SH-SY5Y (cell line): ENCODE measurements around the gene GLS.

ENCODE experiments used
- GATA2 ChIP-seq: IDR thresholded peaks from 2 replicates; pipeline ENCODE4 v1.6.1; 2011; ENCODE audit warnings: mild to moderate bottlenecking, low read depth, low read length
- GATA3 ChIP-seq: IDR thresholded peaks from 2 replicates; pipeline ENCODE4 v1.6.1; 2011; ENCODE audit warnings: low read depth, mild to moderate bottlenecking, low read length, moderate library complexity

DNA sequence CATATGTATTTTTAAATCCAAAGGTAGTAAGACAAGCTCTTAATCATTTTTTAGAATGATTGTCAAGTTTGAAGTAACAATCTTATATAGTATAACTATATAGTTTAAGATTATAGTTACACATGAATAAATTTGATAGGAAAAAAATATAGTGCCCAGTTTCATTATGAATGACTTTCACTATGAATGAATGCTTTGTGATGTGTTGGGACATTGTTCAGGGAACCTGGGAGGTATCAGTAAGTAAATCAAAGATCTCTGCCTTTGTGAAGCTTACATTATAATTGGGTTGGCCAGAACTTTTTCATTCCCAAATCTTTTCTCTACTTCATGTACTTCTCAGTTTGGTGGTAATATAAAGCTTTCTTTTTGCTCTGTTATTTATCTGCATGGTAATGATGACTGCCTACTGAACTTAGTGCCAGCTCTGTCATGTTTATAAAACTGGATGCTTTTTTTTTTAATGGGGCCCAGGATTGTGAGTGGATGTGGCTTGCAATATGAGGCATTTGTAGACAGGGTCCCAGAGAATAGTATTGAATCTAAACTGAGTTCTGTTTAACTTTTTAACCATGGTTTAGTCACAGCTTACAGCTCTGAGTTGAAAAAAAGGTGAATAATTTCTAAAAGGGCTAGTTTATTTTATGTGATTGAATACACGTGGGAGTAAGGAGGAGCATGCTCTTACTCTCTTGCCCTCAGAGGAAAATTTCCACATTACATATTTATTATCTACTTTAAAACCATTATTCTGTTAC, 23.3 kb downstream of the GLS start:
- TF ChIP-seq GATA3 (no peak), GATA2 (no peak)
